ENCODE results near the gene LARP4B.

DNA sequence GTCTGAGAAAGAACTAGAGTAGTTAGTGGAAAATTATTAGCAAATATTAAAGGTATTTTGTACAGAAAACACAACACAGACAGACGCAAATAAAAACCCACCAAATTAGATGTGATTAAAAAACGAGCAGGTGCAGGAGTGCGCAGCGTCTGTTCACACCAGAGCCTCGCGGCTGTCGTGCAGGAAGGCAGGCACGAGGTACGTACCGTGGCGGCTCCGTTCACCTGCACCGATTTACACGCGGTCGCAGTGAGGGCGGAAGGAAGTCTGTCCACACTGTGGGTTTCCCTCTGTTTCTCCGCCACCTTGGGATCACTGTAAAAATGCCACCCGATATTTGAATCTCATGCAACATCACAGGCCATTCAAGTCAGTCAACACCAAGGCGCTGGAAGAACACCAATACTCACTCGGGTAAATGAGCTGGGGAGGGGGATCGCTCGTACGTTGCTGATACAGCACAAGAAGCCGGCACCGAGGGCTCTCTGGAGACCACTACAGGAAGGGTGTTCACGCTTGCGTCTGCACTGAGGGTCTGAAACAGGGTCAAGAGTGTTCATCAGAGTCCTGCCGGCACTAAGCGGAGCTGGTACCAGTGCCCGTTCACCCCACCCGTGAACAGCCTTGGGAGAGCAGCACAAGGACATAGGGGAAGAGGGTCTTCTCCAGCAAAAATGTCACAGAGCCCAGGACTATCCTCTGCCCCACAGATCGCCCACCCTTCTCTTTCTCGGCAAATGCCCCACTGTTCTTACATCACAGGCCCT lies 116.8 kb downstream of the LARP4B start:
- TF ChIP-seq, protein P1, sequence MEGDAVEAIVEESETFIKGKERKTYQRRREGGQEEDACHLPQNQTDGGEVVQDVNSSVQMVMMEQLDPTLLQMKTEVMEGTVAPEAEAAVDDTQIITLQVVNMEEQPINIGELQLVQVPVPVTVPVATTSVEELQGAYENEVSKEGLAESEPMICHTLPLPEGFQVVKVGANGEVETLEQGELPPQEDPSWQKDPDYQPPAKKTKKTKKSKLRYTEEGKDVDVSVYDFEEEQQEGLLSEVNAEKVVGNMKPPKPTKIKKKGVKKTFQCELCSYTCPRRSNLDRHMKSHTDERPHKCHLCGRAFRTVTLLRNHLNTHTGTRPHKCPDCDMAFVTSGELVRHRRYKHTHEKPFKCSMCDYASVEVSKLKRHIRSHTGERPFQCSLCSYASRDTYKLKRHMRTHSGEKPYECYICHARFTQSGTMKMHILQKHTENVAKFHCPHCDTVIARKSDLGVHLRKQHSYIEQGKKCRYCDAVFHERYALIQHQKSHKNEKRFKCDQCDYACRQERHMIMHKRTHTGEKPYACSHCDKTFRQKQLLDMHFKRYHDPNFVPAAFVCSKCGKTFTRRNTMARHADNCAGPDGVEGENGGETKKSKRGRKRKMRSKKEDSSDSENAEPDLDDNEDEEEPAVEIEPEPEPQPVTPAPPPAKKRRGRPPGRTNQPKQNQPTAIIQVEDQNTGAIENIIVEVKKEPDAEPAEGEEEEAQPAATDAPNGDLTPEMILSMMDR (IDR thresholded peaks at IDR 0.05 in 2 of 3, conservative IDR thresholded peaks at IDR 0.05 in 1 of 3; ENCODE audit: borderline replicate concordance in 1 of 3, insufficient read depth in 1 of 3, low read depth in 2 of 3, low read length in 2 of 3) = no peak
- no peak for TF ChIP-seq JUND (IDR thresholded peaks at IDR 0.05)
- no peak for TF ChIP-seq POLR2AphosphoS5 (IDR thresholded peaks at IDR 0.05; ENCODE audit: low read depth, low read length)
- TF ChIP-seq, protein P2, sequence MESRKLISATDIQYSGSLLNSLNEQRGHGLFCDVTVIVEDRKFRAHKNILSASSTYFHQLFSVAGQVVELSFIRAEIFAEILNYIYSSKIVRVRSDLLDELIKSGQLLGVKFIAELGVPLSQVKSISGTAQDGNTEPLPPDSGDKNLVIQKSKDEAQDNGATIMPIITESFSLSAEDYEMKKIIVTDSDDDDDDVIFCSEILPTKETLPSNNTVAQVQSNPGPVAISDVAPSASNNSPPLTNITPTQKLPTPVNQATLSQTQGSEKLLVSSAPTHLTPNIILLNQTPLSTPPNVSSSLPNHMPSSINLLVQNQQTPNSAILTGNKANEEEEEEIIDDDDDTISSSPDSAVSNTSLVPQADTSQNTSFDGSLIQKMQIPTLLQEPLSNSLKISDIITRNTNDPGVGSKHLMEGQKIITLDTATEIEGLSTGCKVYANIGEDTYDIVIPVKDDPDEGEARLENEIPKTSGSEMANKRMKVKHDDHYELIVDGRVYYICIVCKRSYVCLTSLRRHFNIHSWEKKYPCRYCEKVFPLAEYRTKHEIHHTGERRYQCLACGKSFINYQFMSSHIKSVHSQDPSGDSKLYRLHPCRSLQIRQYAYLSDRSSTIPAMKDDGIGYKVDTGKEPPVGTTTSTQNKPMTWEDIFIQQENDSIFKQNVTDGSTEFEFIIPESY (IDR thresholded peaks at IDR 0.05; ENCODE audit: extremely low read depth, insufficient replicate concordance, low read length) = no peak
- TF ChIP-seq POLR2A (IDR thresholded peaks at IDR 0.05; ENCODE audit: borderline replicate concordance, extremely low read depth, insufficient read depth, insufficient read length) = no peak
- TF ChIP-seq SRF (IDR thresholded peaks at IDR 0.05; ENCODE audit: low read depth) = no peak
- no peak for TF ChIP-seq EZH2 (IDR thresholded peaks at IDR 0.05)
- TF ChIP-seq, protein P3, sequence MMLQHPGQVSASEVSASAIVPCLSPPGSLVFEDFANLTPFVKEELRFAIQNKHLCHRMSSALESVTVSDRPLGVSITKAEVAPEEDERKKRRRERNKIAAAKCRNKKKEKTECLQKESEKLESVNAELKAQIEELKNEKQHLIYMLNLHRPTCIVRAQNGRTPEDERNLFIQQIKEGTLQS (IDR thresholded peaks at IDR 0.05) = no peak
- no peak for TF ChIP-seq SIN3A (IDR thresholded peaks at IDR 0.05; ENCODE audit: low read depth)
- TF ChIP-seq EZH2phosphoT487 (IDR thresholded peaks at IDR 0.05; ENCODE audit: borderline replicate concordance) = no peak
- TF ChIP-seq, protein P4, sequence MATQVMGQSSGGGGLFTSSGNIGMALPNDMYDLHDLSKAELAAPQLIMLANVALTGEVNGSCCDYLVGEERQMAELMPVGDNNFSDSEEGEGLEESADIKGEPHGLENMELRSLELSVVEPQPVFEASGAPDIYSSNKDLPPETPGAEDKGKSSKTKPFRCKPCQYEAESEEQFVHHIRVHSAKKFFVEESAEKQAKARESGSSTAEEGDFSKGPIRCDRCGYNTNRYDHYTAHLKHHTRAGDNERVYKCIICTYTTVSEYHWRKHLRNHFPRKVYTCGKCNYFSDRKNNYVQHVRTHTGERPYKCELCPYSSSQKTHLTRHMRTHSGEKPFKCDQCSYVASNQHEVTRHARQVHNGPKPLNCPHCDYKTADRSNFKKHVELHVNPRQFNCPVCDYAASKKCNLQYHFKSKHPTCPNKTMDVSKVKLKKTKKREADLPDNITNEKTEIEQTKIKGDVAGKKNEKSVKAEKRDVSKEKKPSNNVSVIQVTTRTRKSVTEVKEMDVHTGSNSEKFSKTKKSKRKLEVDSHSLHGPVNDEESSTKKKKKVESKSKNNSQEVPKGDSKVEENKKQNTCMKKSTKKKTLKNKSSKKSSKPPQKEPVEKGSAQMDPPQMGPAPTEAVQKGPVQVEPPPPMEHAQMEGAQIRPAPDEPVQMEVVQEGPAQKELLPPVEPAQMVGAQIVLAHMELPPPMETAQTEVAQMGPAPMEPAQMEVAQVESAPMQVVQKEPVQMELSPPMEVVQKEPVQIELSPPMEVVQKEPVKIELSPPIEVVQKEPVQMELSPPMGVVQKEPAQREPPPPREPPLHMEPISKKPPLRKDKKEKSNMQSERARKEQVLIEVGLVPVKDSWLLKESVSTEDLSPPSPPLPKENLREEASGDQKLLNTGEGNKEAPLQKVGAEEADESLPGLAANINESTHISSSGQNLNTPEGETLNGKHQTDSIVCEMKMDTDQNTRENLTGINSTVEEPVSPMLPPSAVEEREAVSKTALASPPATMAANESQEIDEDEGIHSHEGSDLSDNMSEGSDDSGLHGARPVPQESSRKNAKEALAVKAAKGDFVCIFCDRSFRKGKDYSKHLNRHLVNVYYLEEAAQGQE (IDR thresholded peaks at IDR 0.05; ENCODE audit: low read depth) = no peak
- no peak for TF ChIP-seq ZNF274 (IDR thresholded peaks at IDR 0.05; ENCODE audit: low read depth, low read length)
- no peak for TF ChIP-seq YY1 (IDR thresholded peaks at IDR 0.05; ENCODE audit: extremely low read depth, insufficient replicate concordance, low read depth, low read length)

All from HCT116 (cell line).